HepG2 (cell line): ENCODE measurements around the gene UBE2QL1. TPM values are rescaled to one million over a fixed set of nuclear protein-coding genes. Genes with fewer than 3 reads are reported as not detected.

ENCODE experiments used
- CHD2 ChIP-seq: IDR thresholded peaks from 2 replicates; pipeline ENCODE4 v1.6.1; 2011; ENCODE audit warnings: low read depth, low read length, improper control_type of control experiment
- DPF2 ChIP-seq: sonication (generic); formaldehyde crosslinking; IDR thresholded peaks from 2 replicates; pipeline ENCODE4 v1.4.0; 2020; ENCODE audit warnings: mild to moderate bottlenecking, low read depth, missing genetic modification reagents, borderline replicate concordance
- FOXC1 ChIP-seq: sonication (generic); formaldehyde crosslinking; IDR thresholded peaks from 2 replicates; pipeline ENCODE4 v1.8.0; 2022; ENCODE audit warnings: mild to moderate bottlenecking, missing genetic modification reagents, borderline replicate concordance
- NFIB ChIP-seq: sonication (generic); formaldehyde crosslinking; IDR thresholded peaks from 2 replicates; pipeline ENCODE4 v1.9.0; 2021; ENCODE audit warnings: missing genetic modification reagents, mild to moderate bottlenecking, borderline replicate concordance
- NFYC ChIP-seq: IDR thresholded peaks from 2 replicates; pipeline ENCODE4 v1.6.1; 2016; ENCODE audit warnings: missing genetic modification reagents, missing compliant biosample characterization
- NKX3-1 ChIP-seq: sonication (generic); formaldehyde crosslinking; IDR thresholded peaks from 2 replicates; pipeline ENCODE4 v1.5.0; 2020; ENCODE audit warnings: missing genetic modification reagents
- REPIN1 ChIP-seq: sonication (generic); formaldehyde crosslinking; IDR thresholded peaks from 2 replicates; pipeline ENCODE4 v1.8.0; 2022; ENCODE audit warnings: missing genetic modification reagents, low read depth, mild to moderate bottlenecking, borderline replicate concordance
- RFX5 ChIP-seq: IDR thresholded peaks from 2 replicates; pipeline ENCODE4 v1.6.1; 2011; ENCODE audit warnings: low read depth, low read length, improper control_type of control experiment
- THAP11 ChIP-seq: IDR thresholded peaks from 2 replicates; pipeline ENCODE4 v1.6.1; 2016; ENCODE audit warnings: missing biosample characterization, missing genetic modification reagents
- TMF1 ChIP-seq: sonication (generic); formaldehyde crosslinking; IDR thresholded peaks from 2 replicates; pipeline ENCODE4 v1.8.1; 2022; ENCODE audit warnings: low read depth, missing genetic modification reagents
- ZBTB8A ChIP-seq: sonication (generic); formaldehyde crosslinking; IDR thresholded peaks from 2 replicates; pipeline ENCODE4 v1.4.0; 2020; ENCODE audit warnings: mild to moderate bottlenecking, low read depth, missing genetic modification reagents, borderline replicate concordance
- ZNF143 ChIP-seq: sonication (generic); formaldehyde crosslinking; IDR thresholded peaks from 2 replicates; pipeline ENCODE4 v1.4.0; 2020; ENCODE audit warnings: missing genetic modification reagents
- ZNF24 ChIP-seq: fragments of 450-650 bp; IDR thresholded peaks from 2 replicates; pipeline ENCODE4 v1.6.1; 2017; ENCODE audit warnings: antibody characterized with exemption, mild to moderate bottlenecking
- ZNF550 ChIP-seq: sonication (generic); formaldehyde crosslinking; IDR thresholded peaks from 2 replicates; pipeline ENCODE4 v1.4.0; 2020; ENCODE audit warnings: mild to moderate bottlenecking, missing genetic modification reagents, borderline replicate concordance
- ZZZ3 ChIP-seq: sonication (generic); formaldehyde crosslinking; IDR thresholded peaks from 2 replicates; pipeline ENCODE4 v1.4.0; 2020; ENCODE audit warnings: missing genetic modification reagents, mild to moderate bottlenecking, borderline replicate concordance
- polyA plus RNA-seq, 8 experiments: library from polyadenylated mRNA; depleted of rRNA in 3 of 8; stranded (reverse) in 7 of 8; unstranded in 1 of 8; fragments of >200 nt; fragmentation: Illumina TruSeq in 4 of 8; extraction: Trizol in 4 of 8; gene quantifications; 2 replicates each; pipeline versions ENCODE4 v1.2.1 to v1.2.3, GENCODE V29; 2011 to 2016; ENCODE audit warnings: low read depth in 4 of 8, missing spikeins in 1 of 8, mixed read lengths in 1 of 8; ENCODE audit not compliant: insufficient read depth in 1 of 8
- total RNA-seq, 5 experiments: library from RNA; depleted of rRNA; stranded (reverse); fragments of >200 nt; fragmentation: Illumina TruSeq; extraction: Trizol; gene quantifications; 2 replicates each; pipeline ENCODE4 v1.2.3, GENCODE V29; 2016; ENCODE audit warnings: low read depth in 1 of 5
- TF ChIP-seq, protein P1 (sequence below), 2 experiments: IDR thresholded peaks; 2 replicates each; pipeline ENCODE4 v1.6.1; 2011 to 2012; ENCODE audit warnings: low read length in 2 of 2, borderline replicate concordance in 1 of 2, low read depth in 1 of 2, mild to moderate bottlenecking in 1 of 2, moderate library complexity in 1 of 2
- TF ChIP-seq, protein P2 (sequence below): sonication (generic); formaldehyde crosslinking; IDR thresholded peaks from 2 replicates; pipeline ENCODE4 v1.5.0; 2020; ENCODE audit warnings: missing genetic modification reagents, mild to moderate bottlenecking, borderline replicate concordance
- TF ChIP-seq, protein P3 (sequence below): IDR thresholded peaks from 2 replicates; pipeline ENCODE4 v1.6.1; 2016
- TF ChIP-seq, protein P4 (sequence below): sonication (generic); formaldehyde crosslinking; IDR thresholded peaks from 2 replicates; pipeline ENCODE4 v1.9.0; 2021; ENCODE audit warnings: missing genetic modification reagents, mild to moderate bottlenecking, borderline replicate concordance
- TF ChIP-seq, protein P5 (sequence below): sonication (generic); formaldehyde crosslinking; IDR thresholded peaks from 2 replicates; pipeline ENCODE4 v1.8.0; 2022; ENCODE audit warnings: missing genetic modification reagents, mild to moderate bottlenecking, moderate library complexity, borderline replicate concordance

UBE2QL1 gene
- total and polyA plus RNA-seq, 2 of the 13 experiments (the other 11 are each of a cell fraction or from before 2014, with no cell fraction given) = not detected

DNA sequence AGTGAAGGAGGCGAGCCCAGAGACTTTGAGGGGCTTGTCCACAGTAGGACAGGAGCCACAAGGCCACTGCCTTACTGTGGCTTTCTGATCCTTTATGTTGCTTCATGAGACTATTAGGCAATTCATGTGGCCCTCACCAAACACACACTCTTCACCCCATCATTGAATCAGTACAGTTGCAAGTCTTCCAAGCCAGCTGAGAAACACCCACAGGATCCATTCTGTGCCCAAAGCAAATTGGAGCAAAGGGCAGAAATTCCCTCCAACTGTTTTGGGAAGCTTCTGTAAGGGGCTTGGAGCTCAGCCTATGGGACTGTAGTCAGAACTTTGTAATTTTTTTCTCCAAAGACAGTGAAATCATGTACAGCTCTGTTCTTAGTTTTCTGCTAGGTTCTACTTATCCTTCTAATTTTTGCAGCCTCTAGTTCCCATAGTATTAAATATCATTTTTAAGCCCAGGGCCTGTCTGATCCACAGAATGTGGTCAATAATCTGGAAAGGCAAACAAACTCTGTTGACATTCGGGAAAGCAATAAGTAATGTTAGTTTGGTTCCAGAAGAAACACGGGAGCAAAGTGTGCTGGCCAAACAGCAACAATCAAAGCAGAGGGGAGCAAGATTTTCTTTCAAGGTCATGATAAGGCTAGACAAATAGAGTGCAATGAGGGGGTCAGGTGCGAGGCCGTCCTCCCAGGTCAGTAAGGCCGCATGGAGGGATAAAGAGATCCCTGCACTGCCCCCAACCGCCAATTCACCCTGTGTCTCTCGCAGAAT lies 47.0 kb downstream of the UBE2QL1 start (continued):
- TF ChIP-seq, protein P1, sequence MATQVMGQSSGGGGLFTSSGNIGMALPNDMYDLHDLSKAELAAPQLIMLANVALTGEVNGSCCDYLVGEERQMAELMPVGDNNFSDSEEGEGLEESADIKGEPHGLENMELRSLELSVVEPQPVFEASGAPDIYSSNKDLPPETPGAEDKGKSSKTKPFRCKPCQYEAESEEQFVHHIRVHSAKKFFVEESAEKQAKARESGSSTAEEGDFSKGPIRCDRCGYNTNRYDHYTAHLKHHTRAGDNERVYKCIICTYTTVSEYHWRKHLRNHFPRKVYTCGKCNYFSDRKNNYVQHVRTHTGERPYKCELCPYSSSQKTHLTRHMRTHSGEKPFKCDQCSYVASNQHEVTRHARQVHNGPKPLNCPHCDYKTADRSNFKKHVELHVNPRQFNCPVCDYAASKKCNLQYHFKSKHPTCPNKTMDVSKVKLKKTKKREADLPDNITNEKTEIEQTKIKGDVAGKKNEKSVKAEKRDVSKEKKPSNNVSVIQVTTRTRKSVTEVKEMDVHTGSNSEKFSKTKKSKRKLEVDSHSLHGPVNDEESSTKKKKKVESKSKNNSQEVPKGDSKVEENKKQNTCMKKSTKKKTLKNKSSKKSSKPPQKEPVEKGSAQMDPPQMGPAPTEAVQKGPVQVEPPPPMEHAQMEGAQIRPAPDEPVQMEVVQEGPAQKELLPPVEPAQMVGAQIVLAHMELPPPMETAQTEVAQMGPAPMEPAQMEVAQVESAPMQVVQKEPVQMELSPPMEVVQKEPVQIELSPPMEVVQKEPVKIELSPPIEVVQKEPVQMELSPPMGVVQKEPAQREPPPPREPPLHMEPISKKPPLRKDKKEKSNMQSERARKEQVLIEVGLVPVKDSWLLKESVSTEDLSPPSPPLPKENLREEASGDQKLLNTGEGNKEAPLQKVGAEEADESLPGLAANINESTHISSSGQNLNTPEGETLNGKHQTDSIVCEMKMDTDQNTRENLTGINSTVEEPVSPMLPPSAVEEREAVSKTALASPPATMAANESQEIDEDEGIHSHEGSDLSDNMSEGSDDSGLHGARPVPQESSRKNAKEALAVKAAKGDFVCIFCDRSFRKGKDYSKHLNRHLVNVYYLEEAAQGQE (IDR thresholded peaks at IDR 0.05; ENCODE audit: borderline replicate concordance in 1 of 2, low read depth in 1 of 2, low read length in 2 of 2) = no peak
- TF ChIP-seq, protein P2, sequence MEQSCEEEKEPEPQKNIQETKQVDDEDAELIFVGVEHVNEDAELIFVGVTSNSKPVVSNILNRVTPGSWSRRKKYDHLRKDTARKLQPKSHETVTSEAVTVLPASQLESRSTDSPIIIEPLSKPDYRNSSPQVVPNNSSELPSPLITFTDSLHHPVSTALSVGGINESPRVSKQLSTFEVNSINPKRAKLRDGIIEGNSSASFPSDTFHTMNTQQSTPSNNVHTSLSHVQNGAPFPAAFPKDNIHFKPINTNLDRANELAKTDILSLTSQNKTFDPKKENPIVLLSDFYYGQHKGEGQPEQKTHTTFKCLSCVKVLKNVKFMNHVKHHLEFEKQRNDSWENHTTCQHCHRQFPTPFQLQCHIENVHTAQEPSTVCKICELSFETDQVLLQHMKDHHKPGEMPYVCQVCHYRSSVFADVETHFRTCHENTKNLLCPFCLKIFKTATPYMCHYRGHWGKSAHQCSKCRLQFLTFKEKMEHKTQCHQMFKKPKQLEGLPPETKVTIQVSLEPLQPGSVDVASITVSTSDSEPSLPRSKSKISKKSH (CRISPR knock-in tag) = no peak
- TF ChIP-seq FOXC1 (CRISPR knock-in tag) (no peak), RFX5 (no peak), NFYC (CRISPR knock-in tag) (no peak), ZBTB8A (CRISPR knock-in tag) (no peak), NKX3-1 (no peak), THAP11 (CRISPR knock-in tag) (no peak), NFIB (CRISPR knock-in tag) (no peak), CHD2 (no peak), TMF1 (CRISPR knock-in tag) (no peak), REPIN1 (CRISPR knock-in tag) (peak; percentile 53; the same call in 1 of the 2 replicates), ZZZ3 (CRISPR knock-in tag) (no peak), ZNF550 (CRISPR knock-in tag) (no peak), ZNF143 (CRISPR knock-in tag) (no peak), ZNF24 (no peak), DPF2 (CRISPR knock-in tag) (0 out of 2 replicates have a peak, but pooled peaks have one; percentile 13)
- TF ChIP-seq, protein P3, sequence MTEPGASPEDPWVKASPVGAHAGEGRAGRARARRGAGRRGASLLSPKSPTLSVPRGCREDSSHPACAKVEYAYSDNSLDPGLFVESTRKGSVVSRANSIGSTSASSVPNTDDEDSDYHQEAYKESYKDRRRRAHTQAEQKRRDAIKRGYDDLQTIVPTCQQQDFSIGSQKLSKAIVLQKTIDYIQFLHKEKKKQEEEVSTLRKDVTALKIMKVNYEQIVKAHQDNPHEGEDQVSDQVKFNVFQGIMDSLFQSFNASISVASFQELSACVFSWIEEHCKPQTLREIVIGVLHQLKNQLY (CRISPR knock-in tag) = no peak; the same call in 1 of the 2 replicates
- TF ChIP-seq, protein P4, sequence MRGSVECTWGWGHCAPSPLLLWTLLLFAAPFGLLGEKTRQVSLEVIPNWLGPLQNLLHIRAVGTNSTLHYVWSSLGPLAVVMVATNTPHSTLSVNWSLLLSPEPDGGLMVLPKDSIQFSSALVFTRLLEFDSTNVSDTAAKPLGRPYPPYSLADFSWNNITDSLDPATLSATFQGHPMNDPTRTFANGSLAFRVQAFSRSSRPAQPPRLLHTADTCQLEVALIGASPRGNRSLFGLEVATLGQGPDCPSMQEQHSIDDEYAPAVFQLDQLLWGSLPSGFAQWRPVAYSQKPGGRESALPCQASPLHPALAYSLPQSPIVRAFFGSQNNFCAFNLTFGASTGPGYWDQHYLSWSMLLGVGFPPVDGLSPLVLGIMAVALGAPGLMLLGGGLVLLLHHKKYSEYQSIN (CRISPR knock-in tag) = no peak
- TF ChIP-seq, protein P5, sequence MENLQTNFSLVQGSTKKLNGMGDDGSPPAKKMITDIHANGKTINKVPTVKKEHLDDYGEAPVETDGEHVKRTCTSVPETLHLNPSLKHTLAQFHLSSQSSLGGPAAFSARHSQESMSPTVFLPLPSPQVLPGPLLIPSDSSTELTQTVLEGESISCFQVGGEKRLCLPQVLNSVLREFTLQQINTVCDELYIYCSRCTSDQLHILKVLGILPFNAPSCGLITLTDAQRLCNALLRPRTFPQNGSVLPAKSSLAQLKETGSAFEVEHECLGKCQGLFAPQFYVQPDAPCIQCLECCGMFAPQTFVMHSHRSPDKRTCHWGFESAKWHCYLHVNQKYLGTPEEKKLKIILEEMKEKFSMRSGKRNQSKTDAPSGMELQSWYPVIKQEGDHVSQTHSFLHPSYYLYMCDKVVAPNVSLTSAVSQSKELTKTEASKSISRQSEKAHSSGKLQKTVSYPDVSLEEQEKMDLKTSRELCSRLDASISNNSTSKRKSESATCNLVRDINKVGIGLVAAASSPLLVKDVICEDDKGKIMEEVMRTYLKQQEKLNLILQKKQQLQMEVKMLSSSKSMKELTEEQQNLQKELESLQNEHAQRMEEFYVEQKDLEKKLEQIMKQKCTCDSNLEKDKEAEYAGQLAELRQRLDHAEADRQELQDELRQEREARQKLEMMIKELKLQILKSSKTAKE (CRISPR knock-in tag) = no peak
